OCI-LY7 (cell line): Measurements from ENCODE around the gene UROD. TPM values are rescaled to one million over a fixed set of nuclear protein-coding genes. Genes with fewer than 3 reads are reported as not detected.
A peak's percentile ranks its signal among the peaks of the same experiment; 100 is the strongest.

Source experiments
- BruUV-seq: library from RNA; stranded (reverse); fragments of 400-500 nt; replicated peaks from 2 replicates; lab custom pipeline; 2021; lab: Mats Ljungman, UMichigan
- CTCF ChIA-PET: fragments of 300-600 bp; sonication (Branson Sonifier 250); formaldehyde crosslinking; loops from one replicate; lab custom pipeline; 2022; ENCODE audit warnings: antibody characterized with exemption; ENCODE audit not compliant: unreplicated experiment; lab: Charles Lee
- POLR2A ChIA-PET: fragments of 300-600 bp; sonication (Branson Sonifier 250); formaldehyde crosslinking; loops from one replicate; lab custom pipeline; 2022; ENCODE audit warnings: antibody characterized with exemption; lab: Charles Lee
- DNase-seq: peaks from one replicate; pipeline ENCODE4 v3.0.0-alpha.2; 2015; ENCODE audit warnings: low spot score
- H2AFZ ChIP-seq: fragments of 200-600 bp; sonication (generic), shearing (Covaris generic); 2 replicates; pipeline ENCODE4 v1.6.1; 2014; ENCODE audit warnings: mild to moderate bottlenecking, antibody characterized with exemption, low read length, moderate library complexity
- H3K27ac ChIP-seq: fragments of 200-600 bp; sonication (generic); 2 replicates; pipeline ENCODE4 v1.5.1; 2014; ENCODE audit warnings: mixed run types, low read depth, mild to moderate bottlenecking, moderate library complexity, low read length, inconsistent platforms; ENCODE audit not compliant: poor library complexity, severe bottlenecking
- H3K36me3 ChIP-seq: fragments of 200-600 bp; sonication (generic); 2 replicates; pipeline ENCODE4 v1.6.1; 2014; ENCODE audit warnings: mild to moderate bottlenecking, antibody characterized with exemption, low read length, moderate library complexity, mixed read lengths; ENCODE audit not compliant: insufficient read depth
- H3K4me1 ChIP-seq: fragments of 200-600 bp; sonication (generic); 2 replicates; pipeline ENCODE4 v1.5.1; 2014; ENCODE audit warnings: mild to moderate bottlenecking, low read length; ENCODE audit not compliant: insufficient read depth, poor library complexity, severe bottlenecking
- H3K4me2 ChIP-seq: fragments of 200-600 bp; sonication (generic); 2 replicates; pipeline ENCODE4 v1.6.1; 2014; ENCODE audit warnings: mild to moderate bottlenecking, low read length
- H3K4me3 ChIP-seq: fragments of 200-600 bp; sonication (generic); 2 replicates; pipeline ENCODE4 v1.5.1; 2014; ENCODE audit warnings: mild to moderate bottlenecking, low read depth, low read length; ENCODE audit not compliant: poor library complexity, severe bottlenecking
- H3K79me2 ChIP-seq: fragments of 200-600 bp; sonication (generic); 2 replicates; pipeline ENCODE4 v1.6.1; 2016; ENCODE audit warnings: low read depth, mild to moderate bottlenecking, low read length, moderate library complexity, mixed read lengths; ENCODE audit not compliant: insufficient read depth
- H3K9me2 ChIP-seq: fragments of 200-600 bp; sonication (generic); 2 replicates; pipeline ENCODE4 v1.6.1; 2016; ENCODE audit warnings: mild to moderate bottlenecking, low read length, mixed read lengths; ENCODE audit not compliant: insufficient read depth
- H3K9me3 ChIP-seq: fragments of 200-600 bp; sonication (generic); 2 replicates; pipeline ENCODE4 v1.6.1; 2014; ENCODE audit warnings: mild to moderate bottlenecking, mixed run types, low read length, mixed read lengths
- H4K20me1 ChIP-seq: fragments of 200-600 bp; sonication (generic); 2 replicates; pipeline ENCODE4 v1.6.1; 2014; ENCODE audit warnings: mild to moderate bottlenecking, antibody characterized with exemption, low read length, moderate library complexity, mixed read lengths; ENCODE audit not compliant: insufficient read depth
- EZH2phosphoT487 ChIP-seq: fragments of 200-600 bp; sonication (generic); IDR thresholded peaks from 2 replicates; pipeline ENCODE4 v1.6.1; 2018; ENCODE audit warnings: low read depth, borderline replicate concordance, mild to moderate bottlenecking, mixed run types, antibody characterized with exemption, low read length, moderate library complexity, mixed read lengths
- intact Hi-C: fragments of 100-400 bp; cut with micrococcal nuclease; formaldehyde crosslinking; loops from one replicate; pipeline ENCODE4 v1.10.0; 2022; ENCODE audit not compliant: unreplicated experiment
- total RNA-seq, 2 experiments: library from RNA; depleted of rRNA in 1 of 2; stranded (reverse); fragments of >200 nt in 1 of 2; shearing (Covaris generic) in 1 of 2; gene quantifications; 2 replicates each; pipeline ENCODE4 v1.2.3, GENCODE V29; 2014 to 2022
- TF ChIP-seq, protein P1 (sequence below): fragments of 200-600 bp; sonication (generic); conservative IDR thresholded peaks from 2 replicates; pipeline ENCODE4 v1.5.1; 2014; ENCODE audit warnings: mild to moderate bottlenecking, antibody characterized with exemption, low read length, moderate library complexity, mixed read lengths

Gene UROD
- total RNA-seq, 2 experiments from 2014 or later, result 61.6 to 73.5 TPM

DNA sequence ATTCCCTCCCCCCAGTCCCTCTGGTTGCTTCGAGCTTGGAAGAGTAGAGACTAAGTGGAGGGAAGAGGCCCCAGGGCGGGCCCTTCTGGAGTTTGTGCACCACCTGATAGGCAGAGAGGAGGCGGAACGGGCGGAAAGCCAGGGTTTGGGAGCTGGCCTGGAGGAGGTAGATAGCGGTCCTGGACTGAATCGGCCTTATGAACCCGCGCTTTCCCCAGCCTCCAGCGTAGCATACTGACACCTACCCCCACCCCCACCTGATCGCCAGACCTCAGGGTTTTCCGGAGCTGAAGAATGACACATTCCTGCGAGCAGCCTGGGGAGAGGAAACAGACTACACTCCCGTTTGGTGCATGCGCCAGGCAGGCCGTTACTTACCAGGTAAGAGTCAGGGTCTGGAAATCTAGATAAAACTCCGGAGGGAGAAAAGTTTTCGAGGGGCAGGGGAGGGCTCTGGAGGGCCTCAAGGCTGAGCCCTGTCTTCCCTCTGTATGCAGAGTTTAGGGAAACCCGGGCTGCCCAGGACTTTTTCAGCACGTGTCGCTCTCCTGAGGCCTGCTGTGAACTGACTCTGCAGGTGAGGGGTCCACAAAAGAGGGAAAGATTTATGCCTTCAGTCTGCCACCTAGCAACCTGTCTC is 705 bp downstream of the UROD start:
- no peak for DNase-seq
- no peaks in the 10 kb centered on the region for H3K9me2 ChIP-seq
- H3K27ac ChIP-seq, result no peak overlapping the region
- peaks cover 20% of the 10 kb centered on the region for H3K4me1 ChIP-seq
- peak overlapping the region; percentile 99; the same call in 1 of the 2 replicates for H2AFZ ChIP-seq
- no TSS peak for BruUV-seq
- ChIA-PET CTCF (interaction anchor here (0.6 to 1.6 kb wide), 5 partner anchors 164 to 291 kb away, joined by 3 to 17 read pairs (median 4); no protein-coding TSS in a partner anchor), POLR2A (interaction anchor here (0.6 to 2.5 kb wide), 15 partner anchors 10 to 487 kb away, joined by 3 to 24 read pairs (median 4); partner anchors contain the start of genes CCDC163, EIF2B3, MMACHC and PLK3)
- TF ChIP-seq EZH2phosphoT487, result no peak
- peaks cover 6% of the 10 kb centered on the region; the same call in 1 of the 2 replicates for H3K79me2 ChIP-seq
- H4K20me1 ChIP-seq, result no peaks in the 10 kb centered on the region
- H3K9me3 ChIP-seq, result no peaks in the 10 kb centered on the region
- H3K4me3 ChIP-seq, result peak overlapping the region; percentile 83
- H3K4me2 ChIP-seq, result peak overlapping the region; percentile 80
- H3K36me3 ChIP-seq, result peaks cover 8% of the 10 kb centered on the region; the same call in 1 of the 2 replicates
- intact Hi-C loops, result loop anchor here (2.0 to 5.0 kb wide), 2 partner anchors 195 to 282 kb away; partner anchors contain the start of genes RNU5D-1 and ZSWIM5

DNA sequence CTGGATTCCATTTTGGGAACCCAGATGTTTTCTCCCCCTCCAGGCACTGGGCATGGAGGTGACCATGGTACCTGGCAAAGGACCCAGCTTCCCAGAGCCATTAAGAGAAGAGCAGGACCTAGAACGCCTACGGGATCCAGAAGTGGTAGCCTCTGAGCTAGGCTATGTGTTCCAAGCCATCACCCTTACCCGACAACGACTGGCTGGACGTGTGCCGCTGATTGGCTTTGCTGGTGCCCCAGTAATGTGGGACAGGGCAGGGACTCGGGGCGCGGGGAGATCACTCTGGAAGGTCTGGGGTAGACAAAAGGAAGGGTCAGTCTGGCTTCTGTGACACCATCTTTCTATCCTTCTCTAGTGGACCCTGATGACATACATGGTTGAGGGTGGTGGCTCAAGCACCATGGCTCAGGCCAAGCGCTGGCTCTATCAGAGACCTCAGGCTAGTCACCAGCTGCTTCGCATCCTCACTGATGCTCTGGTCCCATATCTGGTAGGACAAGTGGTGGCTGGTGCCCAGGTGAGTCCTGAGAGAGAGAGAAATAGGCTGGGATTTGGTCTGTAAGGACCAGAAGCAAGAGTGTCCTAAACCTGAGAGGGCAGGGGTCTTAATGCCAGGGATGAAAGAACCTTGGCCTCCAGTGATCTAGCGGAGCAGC is 1.6 kb downstream of the UROD start:
- POLR2A ChIA-PET, result interaction anchor here (0.9 to 2.4 kb wide), 4 partner anchors 224 to 292 kb away, joined by 4 to 6 read pairs (median 4); no protein-coding TSS in a partner anchor
- CTCF ChIA-PET, result interaction anchor here (1.3 kb wide), 2 partner anchors 285 to 290 kb away, joined by 4 read pairs; no protein-coding TSS in a partner anchor
- Histone ChIP-seq H3K4me1 (peaks cover 20% of the 10 kb centered on the region), H3K4me3 (peak overlapping the region; percentile 83), H3K27ac (no peak overlapping the region), H3K79me2 (peaks cover 6% of the 10 kb centered on the region; the same call in 1 of the 2 replicates), H3K9me3 (no peaks in the 10 kb centered on the region), H4K20me1 (no peaks in the 10 kb centered on the region), H2AFZ (no peak overlapping the region), H3K36me3 (no peaks in the 10 kb centered on the region; the same call in 1 of the 2 replicates), H3K4me2 (peak overlapping the region; percentile 80), H3K9me2 (no peaks in the 10 kb centered on the region)
- no TSS peak for BruUV-seq
- TF ChIP-seq, protein P1, sequence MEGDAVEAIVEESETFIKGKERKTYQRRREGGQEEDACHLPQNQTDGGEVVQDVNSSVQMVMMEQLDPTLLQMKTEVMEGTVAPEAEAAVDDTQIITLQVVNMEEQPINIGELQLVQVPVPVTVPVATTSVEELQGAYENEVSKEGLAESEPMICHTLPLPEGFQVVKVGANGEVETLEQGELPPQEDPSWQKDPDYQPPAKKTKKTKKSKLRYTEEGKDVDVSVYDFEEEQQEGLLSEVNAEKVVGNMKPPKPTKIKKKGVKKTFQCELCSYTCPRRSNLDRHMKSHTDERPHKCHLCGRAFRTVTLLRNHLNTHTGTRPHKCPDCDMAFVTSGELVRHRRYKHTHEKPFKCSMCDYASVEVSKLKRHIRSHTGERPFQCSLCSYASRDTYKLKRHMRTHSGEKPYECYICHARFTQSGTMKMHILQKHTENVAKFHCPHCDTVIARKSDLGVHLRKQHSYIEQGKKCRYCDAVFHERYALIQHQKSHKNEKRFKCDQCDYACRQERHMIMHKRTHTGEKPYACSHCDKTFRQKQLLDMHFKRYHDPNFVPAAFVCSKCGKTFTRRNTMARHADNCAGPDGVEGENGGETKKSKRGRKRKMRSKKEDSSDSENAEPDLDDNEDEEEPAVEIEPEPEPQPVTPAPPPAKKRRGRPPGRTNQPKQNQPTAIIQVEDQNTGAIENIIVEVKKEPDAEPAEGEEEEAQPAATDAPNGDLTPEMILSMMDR, result no peak
- TF ChIP-seq EZH2phosphoT487, result no peak
- DNase-seq, result no peak
- intact Hi-C loops, result loop anchor here (1.0 to 5.0 kb wide), 5 partner anchors 194 to 480 kb away; partner anchors contain the start of genes RNU5D-1 and ZSWIM5
